ENCODE data around the gene UBE2M.

The UBE2M gene

GRCh38 chr19:58551123-58551497 is 7.3 kb downstream of the UBE2M start:
- TF ChIP-seq CTCF (conservative IDR thresholded peaks at IDR 0.05; ENCODE audit: low read length) = no peak
- H3K4me3 ChIP-seq (ENCODE audit: low read length) = no peak overlapping the region

GRCh38 chr19:58550362-58551122 is 7.9 kb downstream of the UBE2M start:
- no peak overlapping the region for H3K4me3 ChIP-seq (ENCODE audit: low read length)
- no peak for DNase-seq (ENCODE audit: low read depth)
- TF ChIP-seq CTCF (conservative IDR thresholded peaks at IDR 0.05; ENCODE audit: low read length) = no peak

More at GRCh38 chr19:58551123-58551497, 7.3 kb downstream of the UBE2M start:
- no peak for DNase-seq (ENCODE audit: low read depth)

GRCh38 chr19:58549664-58550361 is 8.6 kb downstream of the UBE2M start:
- DNase-seq (ENCODE audit: low read depth) = no peak
- TF ChIP-seq CTCF (conservative IDR thresholded peaks at IDR 0.05; ENCODE audit: low read length) = no peak
- H3K4me3 ChIP-seq (ENCODE audit: low read length) = no peak overlapping the region

- no peak overlapping the region for H3K4me3 ChIP-seq (ENCODE audit: low read length)
- no peak for TF ChIP-seq CTCF (conservative IDR thresholded peaks at IDR 0.05; ENCODE audit: low read length)
- no peak for DNase-seq (ENCODE audit: low read depth)
Observed at GRCh38 chr19:58548859-58549663, 9.3 kb downstream of the UBE2M start.

GRCh38 chr19:58547323-58548312 is 10.8 kb downstream of the UBE2M start:
- peak overlapping the region; percentile 86 for H3K4me3 ChIP-seq (ENCODE audit: low read length)
- TF ChIP-seq CTCF (conservative IDR thresholded peaks at IDR 0.05; ENCODE audit: low read length) = no peak
- no peak for DNase-seq (ENCODE audit: low read depth)

- peak overlapping the region; percentile 86 for H3K4me3 ChIP-seq (ENCODE audit: low read length)
Observed at GRCh38 chr19:58546019-58546530, 12.3 kb downstream of the UBE2M start.

More at GRCh38 chr19:58546019-58546530, 12.3 kb downstream of the UBE2M start:
- no peak for TF ChIP-seq CTCF (conservative IDR thresholded peaks at IDR 0.05; ENCODE audit: low read length)
- no peak for DNase-seq (ENCODE audit: low read depth)
